HG03064 (cell line): ENCODE results near the gene TMEM154.

Source experiments
- ATAC-seq: cut with Tn5 transposase; IDR thresholded peaks from one replicate; pipeline ENCODE4 v1.9.1; 2021; ENCODE audit warnings: low read depth; ENCODE audit not compliant: unreplicated experiment

The TMEM154 gene

DNA sequence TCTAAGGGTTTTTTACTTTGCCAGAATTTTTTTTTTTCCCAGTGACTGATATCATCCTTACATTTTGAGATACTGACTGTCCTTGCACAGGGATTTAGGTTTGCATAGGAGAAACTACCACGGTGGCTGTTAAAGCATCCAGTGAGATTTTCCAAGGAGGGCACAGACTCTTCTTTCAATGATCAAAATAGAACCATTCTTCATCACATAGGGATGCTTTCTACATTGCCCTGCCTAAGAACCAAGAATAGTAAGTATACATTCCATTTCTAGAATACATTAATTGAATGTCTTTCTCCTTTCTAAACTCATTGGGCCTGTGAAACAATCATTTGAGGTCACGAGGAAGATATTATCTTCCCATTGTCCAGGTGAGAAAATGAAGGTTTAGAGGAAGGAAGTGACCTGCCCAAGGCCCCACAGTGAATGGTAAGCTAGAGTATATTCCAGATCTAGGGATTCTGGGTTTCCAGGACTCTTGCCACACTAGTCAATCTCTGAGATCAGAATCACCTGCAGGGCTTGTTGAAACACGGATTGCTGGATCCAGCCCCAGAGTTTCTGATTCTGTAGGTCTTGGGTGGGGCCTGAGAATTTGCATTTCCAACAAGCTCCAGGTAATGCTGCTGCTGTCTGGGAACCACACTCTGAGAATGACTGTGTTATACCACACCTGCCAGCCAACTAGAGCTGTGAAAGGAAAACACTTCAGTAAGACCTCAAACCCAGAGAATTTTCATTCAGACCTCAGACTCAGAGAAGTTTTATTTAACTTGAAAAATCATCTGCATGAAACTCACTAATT is 17.7 kb upstream of the TMEM154 start:
- peak; percentile 7 for ATAC-seq

DNA sequence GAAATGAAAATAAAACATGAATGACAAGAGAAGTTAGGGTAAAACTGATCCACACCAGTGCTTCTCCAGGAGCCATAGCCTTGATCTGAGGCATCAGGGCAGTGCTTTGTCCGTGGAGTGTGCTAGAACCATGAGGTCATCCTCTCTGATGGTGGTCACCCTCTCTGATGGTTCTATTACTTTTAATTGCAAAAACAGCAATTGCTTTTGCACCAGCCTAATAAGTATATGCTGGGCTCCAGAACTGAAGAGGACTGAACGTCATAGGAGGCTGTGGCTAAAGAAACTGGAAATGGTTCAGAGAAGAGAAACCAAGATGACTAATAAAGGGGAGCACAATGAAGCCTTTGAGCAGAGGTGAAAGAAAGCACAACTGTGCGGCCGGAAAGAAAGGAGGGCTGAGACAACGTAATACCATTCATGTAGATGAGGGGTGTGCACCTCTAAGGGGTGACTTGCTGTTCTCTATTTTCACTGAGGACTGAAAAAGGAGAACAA is 17.0 kb upstream of the TMEM154 start:
- ATAC-seq: peak; percentile 98

- no peak for ATAC-seq
These were observed 14.1 kb upstream of the TMEM154 start for GRCh38 chr4:152693871-152694270.

GRCh38 chr4:152691761-152692160 is 12.0 kb upstream of the TMEM154 start:
- no peak for ATAC-seq

DNA sequence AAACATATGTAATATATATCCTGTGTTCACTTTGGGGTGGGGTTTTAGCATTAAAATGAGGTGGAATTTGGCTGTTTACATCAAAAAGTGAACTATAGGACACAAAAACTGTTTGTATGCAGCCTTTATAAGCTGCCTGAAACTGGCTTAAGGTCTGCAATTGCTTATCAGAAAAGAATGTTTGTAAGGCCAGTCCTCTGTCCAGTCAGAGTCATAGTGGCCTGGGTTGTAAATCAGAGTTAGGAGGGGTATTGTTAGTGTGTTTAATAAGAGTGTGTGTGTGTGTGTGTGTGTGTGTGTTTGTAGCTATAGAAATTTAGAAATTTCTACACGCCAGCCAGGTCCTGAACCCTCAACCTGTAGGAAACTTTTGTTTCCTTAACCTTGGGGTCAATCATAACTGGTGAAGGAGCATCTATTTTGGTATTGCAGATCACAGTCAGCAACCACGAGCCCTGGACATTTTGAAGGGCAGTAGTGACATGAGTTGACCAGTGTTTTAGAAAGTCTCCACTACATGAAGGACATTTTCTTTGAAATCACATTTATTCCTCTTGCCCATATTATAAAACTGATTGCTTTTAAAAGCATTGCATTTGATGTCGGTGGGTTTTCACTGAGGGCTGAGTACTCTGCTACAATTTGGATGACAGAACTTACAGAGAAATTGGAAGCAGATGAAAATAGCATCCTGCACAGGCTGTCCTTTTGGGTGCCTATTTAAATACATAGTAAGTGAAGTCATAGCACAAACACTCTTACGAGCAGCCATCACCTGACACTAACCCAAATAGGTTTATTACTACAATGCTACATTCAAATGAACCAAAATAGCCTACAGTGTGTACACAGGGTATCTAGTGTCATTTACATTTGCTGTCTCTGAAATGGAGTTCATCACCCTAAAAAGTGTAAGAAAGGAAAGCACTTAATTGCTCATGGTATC is 11.2 kb upstream of the TMEM154 start:
- no peak for ATAC-seq

DNA sequence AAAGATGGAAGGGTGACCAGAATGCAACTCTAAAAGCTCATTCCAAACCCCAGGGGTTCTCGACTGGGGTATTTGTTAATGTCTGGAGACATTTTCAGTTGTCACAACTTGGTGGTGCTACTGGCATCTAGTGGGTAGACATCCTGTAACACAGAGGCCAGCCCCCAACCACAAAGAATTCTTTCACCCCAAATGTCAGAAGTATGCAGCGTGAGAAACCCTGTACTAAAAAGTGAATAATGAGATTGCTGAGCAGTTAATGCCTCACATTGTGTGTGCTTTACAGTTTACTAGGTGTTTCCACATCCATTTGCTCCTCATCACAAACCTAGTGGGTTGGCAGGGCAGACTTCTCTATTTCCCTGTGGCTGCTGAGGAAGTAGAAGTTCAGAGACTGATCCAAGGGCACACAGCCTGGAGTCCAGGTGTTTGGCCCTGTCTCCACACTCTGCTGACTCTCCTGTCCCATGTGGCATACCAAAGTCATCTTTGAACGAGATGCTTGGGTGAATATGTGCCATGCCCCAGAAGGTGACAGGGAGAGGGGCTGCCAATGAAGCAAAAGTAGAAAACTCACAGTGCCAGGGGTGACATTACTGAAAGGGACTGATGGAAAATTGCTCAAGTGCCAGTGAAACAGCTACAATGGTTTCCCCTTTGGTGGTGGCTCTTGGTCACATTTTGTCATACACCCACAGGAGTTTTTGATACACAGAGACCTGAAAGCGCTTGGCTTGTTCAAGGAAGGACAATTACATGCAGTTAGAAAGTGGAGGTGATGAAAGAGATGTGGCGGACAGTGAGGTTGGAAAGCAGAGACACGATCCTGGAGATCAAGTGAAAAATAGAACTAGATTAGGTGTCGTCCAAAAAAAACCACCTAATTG is 10.1 kb upstream of the TMEM154 start:
- ATAC-seq: no peak

GRCh38 chr4:152687974-152688599 is 8.3 kb upstream of the TMEM154 start:
- no peak for ATAC-seq

GRCh38 chr4:152686452-152687013 is 6.7 kb upstream of the TMEM154 start:
- no peak for ATAC-seq

GRCh38 chr4:152684587-152684986 is 4.8 kb upstream of the TMEM154 start:
- no peak for ATAC-seq

- no peak for ATAC-seq
These were observed 4.2 kb upstream of the TMEM154 start for GRCh38 chr4:152684007-152684406.

DNA sequence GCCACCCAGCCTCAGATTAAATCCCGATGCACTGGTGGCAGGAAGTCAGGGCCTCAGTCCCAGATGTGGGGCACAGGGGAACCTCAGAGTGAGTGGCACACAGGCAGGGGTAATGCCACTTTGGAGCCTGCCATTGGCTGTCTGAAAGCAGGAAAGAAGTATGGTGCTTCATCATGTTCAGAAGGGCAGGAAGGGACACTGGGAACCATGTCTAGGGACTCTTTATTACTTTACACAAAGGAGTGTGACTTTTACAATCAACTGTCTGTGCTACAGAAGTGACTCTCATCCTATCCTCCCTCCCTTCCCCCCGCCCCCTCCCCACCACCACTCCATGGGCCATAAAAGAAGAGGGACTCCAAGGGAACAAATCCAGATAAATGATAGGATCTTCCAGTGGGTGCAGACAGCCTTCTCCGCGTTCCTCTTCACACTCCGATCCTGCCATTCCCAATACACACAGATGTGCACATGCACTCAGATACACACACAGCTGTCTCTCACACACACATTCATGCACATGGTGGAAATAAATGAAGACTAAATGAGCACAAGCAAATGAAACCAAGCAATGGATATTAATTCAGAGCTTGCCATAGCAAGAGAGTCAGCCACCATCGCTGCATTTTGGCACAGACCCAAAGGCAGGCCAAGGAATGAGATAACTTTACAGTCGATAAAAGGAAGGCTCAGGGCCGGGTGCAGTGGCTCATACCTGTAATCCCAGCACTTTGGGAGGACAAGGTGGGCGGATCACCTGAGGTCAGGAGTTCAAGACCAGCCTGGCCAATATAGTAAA is 2.5 kb upstream of the TMEM154 start:
- no peak for ATAC-seq

DNA sequence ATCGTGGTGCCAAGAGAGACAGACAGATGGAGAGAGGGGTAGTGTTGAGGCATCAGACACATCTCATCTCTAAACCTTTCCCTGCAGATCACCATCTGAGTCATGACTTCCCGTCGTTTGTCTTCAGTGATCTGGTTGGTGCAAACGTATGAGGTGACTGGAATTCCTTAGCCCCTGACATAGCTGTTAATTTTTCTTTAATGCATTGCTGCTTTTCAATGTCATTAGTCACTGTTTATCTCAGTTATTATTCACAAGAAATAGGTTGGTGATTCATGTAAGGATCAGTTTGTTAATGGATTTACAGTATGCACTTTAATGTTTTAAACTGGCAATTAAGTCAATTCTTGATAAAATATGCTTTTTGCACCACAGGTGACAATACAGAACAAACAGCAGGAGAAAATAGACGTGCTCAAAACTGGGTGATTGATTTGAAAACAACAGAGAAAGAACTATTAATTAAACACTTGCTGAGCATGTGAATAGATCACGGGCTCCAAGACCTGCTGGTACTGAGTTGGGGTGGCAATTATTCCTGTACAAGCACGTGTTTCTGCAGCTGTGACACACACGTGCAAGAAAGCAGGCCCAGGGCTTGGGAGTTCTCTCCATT is 1.3 kb upstream of the TMEM154 start:
- no peak for ATAC-seq

GRCh38 chr4:152678841-152679240 is 956 bp downstream of the TMEM154 start:
- no peak for ATAC-seq

GRCh38 chr4:152677117-152677516 is 2.7 kb downstream of the TMEM154 start:
- no peak for ATAC-seq

- ATAC-seq: no peak
These were observed 3.5 kb downstream of the TMEM154 start for GRCh38 chr4:152676052-152676854.

DNA sequence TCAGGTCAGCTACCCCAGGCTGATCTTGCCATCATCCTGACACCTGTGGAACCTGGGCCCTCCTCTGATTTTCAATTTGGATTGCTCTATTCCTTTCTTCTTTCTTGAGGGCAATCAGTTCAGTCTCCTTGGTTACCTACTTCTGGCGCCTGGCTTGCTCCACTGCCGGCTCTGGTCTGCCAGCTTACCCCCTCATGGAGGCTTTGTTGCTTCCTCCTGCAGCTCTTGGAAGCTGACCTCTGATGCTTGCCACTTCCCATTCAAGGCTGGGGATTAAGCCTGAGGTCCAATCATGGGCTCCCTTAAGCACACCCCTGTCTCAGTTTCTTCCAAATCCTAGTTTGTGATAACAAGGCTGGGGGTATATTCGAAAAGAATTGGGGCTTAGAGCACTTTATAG is 5.4 kb downstream of the TMEM154 start:
- ATAC-seq: no peak

DNA sequence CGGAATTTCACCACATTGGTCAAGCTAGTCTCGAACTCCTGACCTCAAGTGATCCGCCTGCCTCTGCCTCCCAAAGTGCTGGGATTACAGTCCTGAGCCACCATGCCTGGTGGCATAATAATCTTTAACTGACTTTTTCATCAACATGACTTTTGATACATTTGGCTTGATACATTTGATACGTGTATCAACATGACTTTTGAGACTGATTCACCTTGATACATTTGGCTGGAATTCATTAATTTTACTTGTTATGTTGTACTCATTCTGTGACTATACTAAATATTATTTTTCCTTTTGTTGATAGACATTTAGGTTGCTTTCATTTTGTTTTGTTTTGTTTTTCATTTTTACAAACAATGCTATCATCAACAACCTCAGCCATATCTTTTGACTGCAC is 6.3 kb downstream of the TMEM154 start:
- no peak for ATAC-seq
